Forelimb muscle (tissue), 1 donor: ENCODE measurements around the gene GTF3A. TPM values are rescaled to one million over a fixed set of nuclear protein-coding genes. Genes with fewer than 3 reads are reported as not detected.

Experiments used
- DNase-seq: peaks from one replicate; pipeline ENCODE4 v3.0.0-alpha.2; 2013; ENCODE audit warnings: low read depth
- polyA plus RNA-seq: library from polyadenylated mRNA; unstranded; fragments of 120-200 nt; gene quantifications from one replicate; pipeline ENCODE4 v1.2.1, GENCODE V29; 2013; ENCODE audit not compliant: insufficient read length

Gene GTF3A
- polyA plus RNA-seq, 1 donor: 162 TPM

DNA sequence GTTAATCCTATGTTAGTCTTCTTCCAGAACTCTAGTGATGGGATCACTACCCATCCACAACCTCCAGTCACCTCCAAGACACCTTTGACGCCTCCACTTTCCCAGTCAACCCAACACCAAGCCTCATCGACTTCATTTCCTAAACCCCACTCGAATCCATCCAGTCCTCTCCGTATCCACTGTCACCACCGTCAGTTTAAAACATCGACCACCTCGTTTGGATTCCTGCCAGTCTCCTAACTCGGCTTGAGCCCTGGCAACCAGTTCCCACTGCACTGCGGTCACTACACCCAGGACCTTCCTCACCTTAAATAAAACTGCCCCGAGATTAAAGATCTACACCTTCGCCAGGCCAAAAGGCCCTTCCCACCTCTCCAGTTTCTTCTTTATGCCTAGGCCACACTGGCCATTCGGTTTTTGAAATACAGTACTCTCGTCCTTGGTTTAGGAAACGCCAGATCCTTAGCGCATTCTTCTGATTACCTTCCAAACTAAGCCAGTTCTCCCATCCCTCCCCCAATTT is 24.7 kb downstream of the GTF3A start:
- DNase-seq: no peak

DNA sequence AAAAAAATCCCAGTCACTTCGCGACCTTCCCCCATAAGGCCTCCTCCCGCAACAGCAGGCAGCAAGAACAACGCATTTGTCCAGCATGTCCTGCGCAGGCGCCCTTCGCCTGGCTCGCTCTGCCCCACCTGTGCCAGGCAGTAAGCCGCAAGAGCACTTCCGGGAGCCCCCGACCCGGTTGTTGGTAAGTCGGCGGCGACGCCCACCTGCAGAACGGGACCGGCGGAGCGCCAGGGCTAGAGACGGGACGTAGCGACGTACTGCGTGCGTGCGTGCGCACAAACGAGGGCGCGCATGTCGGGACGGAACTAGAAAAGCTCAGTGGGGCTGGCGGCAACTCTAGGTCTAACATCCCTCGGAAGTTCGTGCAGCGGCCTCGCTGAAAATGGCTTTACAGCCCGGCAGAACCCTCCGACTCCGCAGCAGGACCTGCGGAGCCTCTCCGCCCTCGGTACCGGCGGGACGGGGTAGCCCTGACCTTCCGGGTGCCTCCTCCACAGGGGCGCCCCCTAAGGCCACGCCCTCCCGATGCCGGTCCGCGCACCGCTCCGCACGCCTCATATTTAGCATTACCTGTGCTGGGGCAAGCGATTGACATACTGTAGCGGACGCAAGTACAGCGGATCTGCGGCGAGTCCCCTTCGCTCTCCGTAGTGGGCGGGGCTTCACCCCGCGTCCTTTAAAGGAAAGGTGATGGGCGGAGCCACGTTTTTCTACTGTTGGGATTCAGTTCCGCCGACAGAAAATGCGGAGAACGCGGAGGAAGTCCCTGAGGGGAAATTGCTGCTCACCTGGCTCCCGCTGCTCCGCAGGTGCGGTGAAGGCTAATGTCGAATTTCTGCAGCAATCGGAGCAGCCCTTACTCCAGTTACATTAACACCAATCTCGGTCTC is 25.8 kb downstream of the GTF3A start, which contains the start of gene MTIF3:
TSS of gene MTIF3 (minus strand) at position 629 of the 893 bp plus-strand sequence. CDS start 10,116 bp downstream, outside the sequence.
- DNase-seq: peak; percentile 84

DNA sequence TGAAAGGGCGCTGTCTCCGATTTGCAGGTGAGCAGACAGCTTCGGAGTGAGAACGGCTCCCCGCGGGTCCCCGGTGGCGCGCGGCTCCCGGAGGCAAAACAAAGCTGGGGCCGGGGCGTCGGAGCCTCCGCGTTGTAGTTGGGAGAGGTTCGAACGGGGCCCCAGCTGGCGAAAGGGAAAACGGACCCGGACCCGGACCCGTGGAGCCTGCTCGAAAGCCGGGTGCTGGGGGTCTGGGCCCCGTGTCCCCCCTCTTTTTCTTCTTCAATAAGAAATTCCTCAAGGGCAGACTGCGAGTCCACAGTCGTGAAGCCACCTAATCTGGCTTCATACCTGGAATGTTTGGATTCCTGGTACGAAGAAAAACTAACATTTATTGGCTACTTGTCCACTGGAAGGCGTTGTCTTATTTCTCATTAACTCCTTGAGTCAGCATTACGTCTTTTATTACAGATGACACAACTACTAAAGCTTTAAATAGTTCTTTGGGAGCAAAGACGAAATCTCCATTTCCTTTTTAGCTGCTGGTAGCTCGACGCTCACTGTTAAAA is 26.6 kb downstream of the GTF3A start:
- no peak for DNase-seq

DNA sequence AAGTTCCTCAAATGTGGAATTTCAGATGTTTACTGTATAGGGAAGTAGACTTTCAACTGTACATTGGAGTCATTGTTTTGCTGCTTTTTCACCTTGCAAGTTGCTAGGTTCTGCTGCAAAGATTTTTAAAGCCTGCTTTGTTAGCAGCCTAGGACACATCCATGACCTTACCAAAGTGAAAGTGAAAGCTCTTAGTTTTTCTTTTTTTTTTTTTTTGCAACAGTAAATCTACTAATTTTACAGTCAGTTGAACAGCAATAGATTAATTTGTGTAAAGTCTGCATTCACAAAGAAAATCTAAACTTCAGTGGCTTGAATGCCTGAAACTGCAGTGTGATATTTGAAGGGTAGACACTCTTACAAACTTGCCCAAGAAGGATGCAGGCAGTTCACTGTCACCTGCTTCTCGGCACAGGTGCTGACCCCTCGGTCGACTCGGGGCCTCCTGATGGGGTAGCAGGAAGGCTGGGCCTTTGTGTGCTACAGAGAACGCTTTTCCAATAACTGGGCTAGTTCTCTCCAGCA is 31.0 kb downstream of the GTF3A start:
- DNase-seq: no peak

DNA sequence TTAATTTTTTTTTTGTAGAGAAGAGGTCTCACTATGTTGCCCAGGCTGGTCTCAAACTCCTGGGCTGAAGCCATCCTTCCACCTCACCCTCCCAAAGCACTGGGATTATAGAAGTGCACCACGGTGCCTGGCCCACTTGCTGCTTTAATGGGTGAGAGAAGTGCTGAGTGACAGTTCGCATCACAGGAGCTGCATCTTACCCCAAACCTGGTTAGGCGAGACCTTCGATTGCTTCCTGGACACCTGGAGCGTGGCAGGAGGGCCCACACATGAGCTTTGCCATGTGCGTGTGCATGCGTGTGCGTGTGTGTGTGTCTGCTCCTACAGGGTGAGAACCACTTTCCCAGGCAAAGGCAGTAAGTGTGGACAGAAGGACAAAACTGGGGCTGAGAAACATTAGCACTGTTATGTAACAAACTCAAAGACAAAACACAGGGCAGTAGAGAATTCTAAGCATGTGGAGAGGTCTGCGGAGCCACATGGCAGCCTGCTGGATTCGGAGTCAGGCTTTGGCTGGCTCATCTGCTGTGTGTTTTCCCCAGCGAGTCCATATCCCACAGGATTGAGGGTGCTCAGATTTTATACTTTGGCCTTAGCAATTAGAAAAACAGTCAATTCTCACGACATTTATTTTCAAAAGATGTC is 37.6 kb downstream of the GTF3A start:
- DNase-seq: no peak

DNA sequence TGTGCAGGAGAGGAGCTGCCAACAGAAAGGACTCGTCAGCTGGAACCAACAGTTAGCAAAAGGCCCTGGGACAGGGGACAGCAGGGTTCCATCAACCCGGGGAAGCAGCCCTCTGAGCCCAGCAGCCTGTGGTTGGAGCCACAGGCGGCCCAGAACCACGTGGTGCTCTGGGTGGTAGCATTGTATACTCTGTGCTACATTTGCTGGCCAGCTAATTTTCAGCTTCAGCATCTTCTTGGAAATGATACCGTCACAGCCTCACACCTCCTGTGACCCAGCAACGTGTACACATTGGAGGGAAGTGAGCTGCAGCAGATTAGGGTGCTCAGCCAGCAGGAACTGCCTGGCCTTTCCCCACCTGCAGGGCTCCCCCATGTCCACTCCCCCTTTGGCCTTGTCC is 39.1 kb downstream of the GTF3A start:
- DNase-seq: no peak

DNA sequence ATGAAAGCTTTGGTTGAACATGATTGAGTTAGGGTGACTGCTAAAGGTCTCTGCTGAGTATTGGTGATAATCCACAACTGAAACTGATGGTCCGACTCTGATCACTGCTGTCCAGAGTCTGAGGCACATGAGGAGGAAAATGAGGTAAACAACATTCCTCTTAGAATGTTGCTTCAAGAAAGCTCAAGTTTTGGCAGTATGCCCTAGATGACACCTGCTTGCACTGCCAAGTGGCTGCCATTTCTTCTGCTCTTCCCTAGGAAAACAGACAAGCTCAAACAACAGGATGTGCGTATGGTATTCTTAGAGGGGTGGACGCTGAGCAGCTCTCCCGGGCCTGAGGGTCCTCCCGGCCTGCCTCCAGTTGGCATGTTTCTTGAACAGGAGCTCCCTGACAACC is 41.2 kb downstream of the GTF3A start:
- DNase-seq: no peak

DNA sequence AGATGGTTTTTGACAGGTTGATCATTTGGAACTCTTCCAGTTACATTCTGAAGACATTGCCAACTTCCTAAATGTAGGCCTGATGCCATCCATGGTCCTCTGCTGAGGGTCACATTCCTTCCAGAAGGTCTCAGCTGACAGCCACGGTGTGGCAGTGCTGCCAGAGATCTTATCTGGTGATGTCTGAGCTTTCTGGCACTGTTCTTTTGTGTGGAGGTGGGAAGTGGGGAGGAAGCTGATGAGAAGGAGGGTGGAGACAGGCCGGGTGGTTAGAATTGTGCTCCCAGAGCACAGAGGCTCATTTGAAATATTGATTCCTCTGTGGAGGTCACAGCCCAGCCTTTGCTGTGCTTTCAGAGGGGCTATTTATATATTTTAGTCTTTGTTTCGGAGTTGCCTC is 42.1 kb downstream of the GTF3A start:
- DNase-seq: no peak

DNA sequence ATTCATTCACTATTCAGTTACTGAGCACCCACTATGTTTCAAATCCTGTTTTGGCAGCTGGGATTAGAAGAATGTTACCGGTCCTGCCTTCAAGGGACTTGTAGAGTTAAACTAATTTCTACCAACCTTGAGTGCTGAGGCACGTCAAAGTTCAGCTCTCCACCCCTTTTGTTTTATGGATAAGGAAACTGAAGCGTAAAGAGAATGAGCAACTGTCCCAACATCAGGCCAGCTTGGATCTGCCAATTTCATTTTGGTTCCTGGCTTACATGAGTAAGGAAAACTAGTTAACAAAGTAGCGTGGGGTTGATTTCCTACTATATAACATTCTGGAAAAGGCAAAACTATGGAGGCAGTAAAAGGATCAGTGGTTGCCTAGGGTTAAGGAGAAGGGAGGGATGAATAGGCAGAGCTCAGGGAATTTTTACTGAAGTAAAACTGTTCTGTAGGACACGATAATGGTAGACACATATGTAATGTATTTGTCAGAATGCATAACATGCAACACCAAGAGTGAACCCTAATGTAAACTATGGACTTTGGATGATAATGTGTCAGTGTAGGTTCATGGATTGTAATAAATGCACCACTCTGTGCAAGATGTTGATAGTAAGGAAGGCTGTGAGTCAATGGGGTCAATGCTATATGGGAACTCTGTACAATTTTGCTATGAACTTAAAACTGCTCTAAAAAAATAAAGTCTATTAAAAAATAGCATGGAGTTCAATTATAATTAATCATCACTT is 45.8 kb downstream of the GTF3A start:
- DNase-seq: no peak

DNA sequence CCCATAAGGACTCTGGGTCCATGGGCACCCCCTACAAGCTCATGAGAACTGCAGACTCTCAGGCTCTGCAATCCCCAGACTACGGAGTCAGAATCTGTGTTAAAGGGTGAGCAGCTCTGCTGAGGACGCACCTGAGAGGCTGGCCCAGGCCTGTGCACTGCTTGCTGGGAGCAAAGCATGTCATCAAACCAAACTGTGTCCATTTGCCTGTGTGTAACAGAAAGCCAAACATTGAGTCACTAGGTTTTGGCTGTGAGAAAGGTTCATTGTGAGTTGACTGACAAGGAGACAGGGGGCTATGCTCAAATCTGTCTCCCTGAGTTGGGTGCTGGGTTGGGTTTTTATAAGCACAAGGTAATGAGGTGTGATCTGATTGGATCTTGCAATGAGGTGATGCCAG is 48.0 kb downstream of the GTF3A start:
- DNase-seq: no peak

DNA sequence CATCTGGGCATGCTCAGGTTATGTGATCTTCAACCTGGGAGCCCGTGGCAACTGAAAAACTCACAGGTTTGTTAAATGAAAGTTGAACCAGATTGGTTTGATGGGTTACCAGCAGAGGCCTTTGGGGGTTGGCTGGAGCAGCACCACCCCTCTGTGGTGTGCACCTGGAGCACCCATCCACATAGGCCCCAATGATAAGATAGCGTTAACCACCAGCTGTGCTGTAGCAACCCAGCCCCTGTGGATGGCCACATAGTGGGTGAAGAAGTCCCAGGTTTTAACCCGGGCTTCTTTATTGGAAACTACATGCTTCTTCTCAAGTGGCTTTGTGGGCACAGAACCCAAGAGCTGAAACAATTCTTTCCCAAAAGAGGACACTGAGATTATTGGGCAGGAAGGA is 48.5 kb downstream of the GTF3A start:
- no peak for DNase-seq

DNA sequence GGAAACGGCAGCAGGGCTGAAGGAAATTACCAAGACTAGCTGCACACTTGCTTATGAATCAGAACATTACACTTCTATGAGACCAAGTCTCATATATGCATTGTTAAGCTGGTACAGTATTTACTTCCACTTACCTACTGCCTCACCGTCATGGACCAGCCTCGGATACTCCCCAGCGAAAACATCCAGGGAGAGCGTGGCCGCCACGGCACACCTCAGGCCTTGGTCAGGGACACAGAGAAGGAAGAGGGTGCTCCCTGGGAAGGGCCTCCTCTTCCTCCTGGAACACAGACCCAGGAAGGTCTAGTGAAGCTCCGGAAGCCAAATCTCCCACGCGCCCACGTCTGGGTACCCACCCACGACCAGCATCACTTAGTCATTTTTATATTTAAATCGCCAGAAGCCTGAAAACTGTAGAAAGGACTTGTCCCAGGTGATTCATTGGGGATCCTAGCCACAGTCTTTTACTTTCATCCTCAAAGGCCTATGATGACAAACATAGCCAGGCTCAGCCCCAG is 50.4 kb downstream of the GTF3A start:
- no peak for DNase-seq

DNA sequence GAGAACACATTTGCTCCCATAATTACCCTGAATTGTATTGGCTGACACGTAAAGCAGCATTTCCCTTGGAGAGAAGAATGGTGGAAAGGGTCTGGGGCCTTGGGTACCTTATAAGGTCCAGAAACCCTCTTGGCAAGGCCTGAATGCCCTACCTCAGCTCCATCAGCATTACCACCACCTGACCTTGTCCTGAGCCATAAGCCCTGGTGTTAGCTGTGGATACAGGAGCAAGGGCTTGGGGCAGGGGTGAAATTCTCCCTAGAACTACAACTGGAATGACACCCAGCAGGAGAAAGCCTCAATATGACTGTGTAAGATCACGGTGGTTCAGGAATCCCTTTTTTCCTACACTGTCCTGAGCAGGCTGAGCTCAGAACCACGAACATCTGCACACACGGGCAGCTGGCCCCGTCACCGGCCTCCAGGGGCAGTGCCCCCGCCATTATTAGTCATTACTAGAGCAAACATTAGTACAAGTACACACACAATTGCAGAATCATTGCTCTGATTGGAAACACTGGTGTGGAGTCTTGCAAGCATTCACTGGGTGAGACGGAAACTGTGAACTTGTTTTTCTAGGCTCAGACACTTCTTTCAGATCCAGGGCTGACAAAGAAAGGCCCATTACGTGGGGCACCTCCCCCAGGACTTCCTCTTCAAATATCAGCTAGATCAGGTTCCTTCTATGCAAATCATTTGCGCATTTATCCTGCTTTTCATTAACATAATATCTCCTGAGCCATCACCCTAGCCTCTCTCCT is 52.7 kb downstream of the GTF3A start:
- no peak for DNase-seq

DNA sequence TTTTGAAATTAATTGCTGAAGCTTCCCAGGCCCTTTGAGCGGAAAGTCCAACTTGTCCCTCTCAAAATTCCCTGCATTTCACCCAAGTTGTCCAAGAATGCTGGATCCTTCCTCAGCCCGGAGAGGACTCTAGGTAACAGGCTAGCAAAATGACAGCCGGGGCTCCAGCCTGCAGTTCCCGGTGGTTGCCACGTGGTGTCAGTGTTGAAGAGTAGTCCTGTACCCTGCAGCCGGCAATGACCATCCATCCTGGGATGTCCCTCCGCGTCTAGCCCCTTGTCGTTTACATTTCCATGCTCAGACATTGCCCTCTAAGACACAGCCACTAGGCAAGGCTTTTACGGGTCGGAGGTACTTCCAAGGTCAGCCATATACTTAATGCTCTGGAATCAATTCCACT is 57.3 kb downstream of the GTF3A start:
- DNase-seq: no peak

DNA sequence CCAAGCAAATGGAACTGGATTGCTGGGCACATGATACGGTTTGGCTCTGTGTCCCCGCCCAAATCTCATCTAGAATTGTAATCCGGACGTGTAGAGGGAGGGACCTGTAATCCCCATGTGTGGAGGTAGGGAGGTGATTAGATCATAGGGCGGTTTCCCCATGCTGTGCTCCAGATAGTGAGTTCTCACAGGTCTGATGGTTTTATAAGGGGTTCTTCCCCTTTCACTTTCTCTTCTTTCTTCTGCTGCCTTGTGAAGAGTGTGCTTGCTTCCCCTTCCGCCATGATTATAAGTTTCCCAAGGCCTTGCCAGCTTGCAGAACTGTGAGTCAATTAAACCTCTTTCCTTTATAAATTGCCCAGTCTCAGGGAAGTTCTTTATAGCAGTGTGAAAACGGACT is 58.6 kb downstream of the GTF3A start:
- no peak for DNase-seq

DNA sequence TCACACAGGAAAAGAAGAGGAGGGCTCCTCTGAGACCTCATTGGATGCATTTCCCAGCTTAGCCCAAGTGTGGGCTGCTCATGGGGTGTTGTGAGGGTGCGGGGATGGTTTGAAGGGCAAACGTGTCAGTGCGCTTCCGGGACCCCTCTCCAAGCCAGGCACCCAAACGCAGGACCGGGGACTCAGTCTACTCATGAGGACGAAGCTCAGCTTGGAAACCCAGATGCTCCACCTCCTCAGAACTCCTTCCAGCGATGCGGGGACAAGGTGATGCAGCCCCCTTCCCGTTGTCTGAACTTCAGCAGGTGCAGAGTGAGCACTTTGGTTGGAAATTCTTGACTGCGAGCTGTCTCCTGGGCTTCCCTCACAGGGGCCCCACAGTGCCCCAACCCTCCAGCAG is 59.0 kb downstream of the GTF3A start:
- DNase-seq: no peak
